H1 (cell line): ENCODE results near the gene RPRD1A. TPM values are rescaled to one million over a fixed set of nuclear protein-coding genes. Genes with fewer than 3 reads are reported as not detected.
"Not testable (repeated sequence)": the region's sequence is repeated elsewhere in the genome, so short reads cannot be mapped to it uniquely, and the experiment has no call there.

ENCODE experiments used
- CTCF ChIA-PET: fragments of 300-600 bp; sonication (Branson Sonifier 250); formaldehyde crosslinking; loops from one replicate; lab custom pipeline; 2021; ENCODE audit not compliant: partially characterized antibody; lab: Charles Lee
- POLR2A ChIA-PET: fragments of 300-600 bp; sonication (Branson Sonifier 250); formaldehyde crosslinking; loops from one replicate; lab custom pipeline; 2021; ENCODE audit warnings: inconsistent platforms; ENCODE audit not compliant: partially characterized antibody; lab: Charles Lee
- DNase-seq, 2 experiments: peaks; one replicate each; pipeline versions ENCODE4 v3.0.0 to v3.0.0-alpha.2; 2010 to 2022; ENCODE audit warnings: low spot score in 2 of 2, low read depth in 1 of 2, mixed read lengths in 1 of 2
- FAIRE-seq: peaks from 2 replicates; lab custom pipeline; 2011; peaks lifted over from hg19 to GRCh38; lab: Jason Lieb, UNC
- H2AFZ ChIP-seq: 2 replicates; pipeline ENCODE4 v1.8.1; 2012; ENCODE audit warnings: low read length, inconsistent platforms
- H2AK5ac ChIP-seq: 2 replicates; pipeline ENCODE4 v1.6.1; 2013; ENCODE audit warnings: low read depth, low read length
- H2BK120ac ChIP-seq: replicated peaks from 2 replicates; pipeline ENCODE3; 2013; ENCODE audit warnings: low read depth, low read length, inconsistent platforms
- H2BK12ac ChIP-seq: 2 replicates; pipeline ENCODE4 v1.6.1; 2013; ENCODE audit warnings: low read depth, low read length
- H2BK15ac ChIP-seq: 2 replicates; pipeline ENCODE4 v1.6.1; 2013; ENCODE audit warnings: low read length
- H2BK20ac ChIP-seq: 2 replicates; pipeline ENCODE4 v1.6.1; 2013; ENCODE audit warnings: low read length
- H2BK5ac ChIP-seq: 2 replicates; pipeline ENCODE4 v1.6.1; 2013; ENCODE audit warnings: low read depth, low read length
- H3K14ac ChIP-seq: 2 replicates; pipeline ENCODE4 v1.6.1; 2013; ENCODE audit warnings: inconsistent platforms; ENCODE audit not compliant: insufficient read length
- H3K18ac ChIP-seq: 2 replicates; pipeline ENCODE4 v1.6.1; 2013; ENCODE audit warnings: low read length; ENCODE audit errors: extremely low read depth
- H3K23ac ChIP-seq: 2 replicates; pipeline ENCODE4 v1.6.1; 2013; ENCODE audit warnings: inconsistent platforms; ENCODE audit not compliant: insufficient read length
- H3K23me2 ChIP-seq: 2 replicates; pipeline ENCODE4 v1.6.1; 2013; ENCODE audit warnings: low read depth, low read length
- H3K27ac ChIP-seq: 2 replicates; pipeline ENCODE4 v1.6.1; 2011; ENCODE audit warnings: low read depth, low read length, inconsistent platforms
- H3K27me3 ChIP-seq, 4 experiments: replicated peaks in 1 of 4; 1 replicate in 1 of 4; 2 replicates in 3 of 4; pipeline versions ENCODE4 v1.6.1 to v1.8.1; 2011 to 2013; ENCODE audit warnings: low read length in 3 of 4, mild to moderate bottlenecking in 3 of 4, inconsistent platforms in 2 of 4, mixed read lengths in 2 of 4, moderate library complexity in 1 of 4; ENCODE audit not compliant: control insufficient read depth in 3 of 4, insufficient read depth in 3 of 4; ENCODE audit errors: extremely low read depth in 1 of 4
- H3K36me3 ChIP-seq, 4 experiments: 2 replicates each; pipeline versions ENCODE4 v1.6.1 to v1.8.1; 2011 to 2013; ENCODE audit warnings: mild to moderate bottlenecking in 4 of 4, low read length in 3 of 4, moderate library complexity in 2 of 4, control low read depth in 1 of 4, inconsistent platforms in 1 of 4; ENCODE audit not compliant: insufficient read depth in 4 of 4, control insufficient read depth in 2 of 4
- H3K4ac ChIP-seq: replicated peaks from 2 replicates; pipeline ENCODE3; 2013; ENCODE audit warnings: low read length, low read depth, mixed read lengths, inconsistent platforms; ENCODE audit not compliant: insufficient read length
- H3K4me1 ChIP-seq, 4 experiments: replicated peaks in 1 of 4; 1 replicate in 1 of 4; 2 replicates in 3 of 4; pipeline versions ENCODE4 v1.6.1 to v1.8.1; 2011 to 2013; ENCODE audit warnings: low read length in 3 of 4, inconsistent platforms in 2 of 4, mixed read lengths in 1 of 4; ENCODE audit not compliant: insufficient read depth in 4 of 4, control insufficient read depth in 3 of 4
- H3K4me2 ChIP-seq, 2 experiments: 2 replicates each; pipeline versions ENCODE4 v1.6.1 to v1.8.1; 2011 to 2013; ENCODE audit warnings: low read depth in 2 of 2, low read length in 2 of 2, control low read depth in 1 of 2, inconsistent platforms in 1 of 2, mild to moderate bottlenecking in 1 of 2; ENCODE audit not compliant: insufficient read depth in 1 of 2
- H3K4me3 ChIP-seq, 4 experiments: fragments of 200-600, 300-600 bp in 1 of 4; sonication (generic), shearing (Covaris generic), sonication (Bioruptor Twin) in 1 of 4; 2 replicates each; pipeline versions ENCODE4 v1.5.1 to v1.8.1; 2011 to 2016; ENCODE audit warnings: low read length in 4 of 4, low read depth in 3 of 4, control low read depth in 2 of 4, inconsistent platforms in 2 of 4, mild to moderate bottlenecking in 2 of 4, mixed read lengths in 1 of 4, moderate library complexity in 1 of 4; ENCODE audit not compliant: insufficient read depth in 2 of 4; ENCODE audit errors: extremely low read depth in 1 of 4
- H3K56ac ChIP-seq: replicated peaks from 2 replicates; pipeline ENCODE3; 2013; ENCODE audit warnings: low read depth, mild to moderate bottlenecking, mixed read lengths, low read length, inconsistent platforms; ENCODE audit not compliant: insufficient read length
- H3K79me1 ChIP-seq: 2 replicates; pipeline ENCODE4 v1.6.1; 2013; ENCODE audit warnings: low read depth, low read length, control low read depth
- H3K79me2 ChIP-seq, 2 experiments: 2 replicates each; pipeline versions ENCODE4 v1.6.1 to v1.8.1; 2012 to 2013; ENCODE audit warnings: low read length in 2 of 2, mild to moderate bottlenecking in 2 of 2, inconsistent platforms in 1 of 2; ENCODE audit not compliant: insufficient read depth in 2 of 2, control insufficient read depth in 1 of 2
- H3K9ac ChIP-seq, 4 experiments: replicated peaks in 1 of 4; 1 replicate in 1 of 4; 2 replicates in 3 of 4; pipeline versions ENCODE4 v1.6.1 to v1.8.1; 2011 to 2013; ENCODE audit warnings: low read depth in 3 of 4, low read length in 3 of 4, control low read depth in 2 of 4, mild to moderate bottlenecking in 2 of 4, moderate library complexity in 2 of 4, inconsistent platforms in 1 of 4; ENCODE audit errors: extremely low read depth in 1 of 4
- H3K9me3 ChIP-seq, 2 experiments: 2 replicates each; pipeline versions ENCODE4 v1.6.1 to v1.8.1; 2012 to 2013; ENCODE audit warnings: mild to moderate bottlenecking in 2 of 2, moderate library complexity in 2 of 2, control low read depth in 1 of 2, inconsistent platforms in 1 of 2, low read depth in 1 of 2, low read length in 1 of 2, mixed read lengths in 1 of 2; ENCODE audit not compliant: insufficient read depth in 2 of 2
- H4K20me1 ChIP-seq, 2 experiments: replicated peaks in 1 of 2; 2 replicates each; pipeline versions ENCODE3 to v1.8.1; 2011 to 2013; ENCODE audit warnings: inconsistent platforms in 2 of 2, low read length in 2 of 2, mild to moderate bottlenecking in 1 of 2; ENCODE audit not compliant: insufficient read depth in 2 of 2, control insufficient read depth in 1 of 2
- H4K5ac ChIP-seq: 2 replicates; pipeline ENCODE4 v1.6.1; 2013; ENCODE audit warnings: low read length, low read depth, mixed read lengths, inconsistent platforms; ENCODE audit not compliant: insufficient read length
- H4K8ac ChIP-seq: 2 replicates; pipeline ENCODE4 v1.8.0; 2013; ENCODE audit warnings: mild to moderate bottlenecking, moderate library complexity, low read length, inconsistent platforms; ENCODE audit not compliant: insufficient read depth; ENCODE audit errors: extremely low read depth
- H4K91ac ChIP-seq: replicated peaks from 2 replicates; pipeline ENCODE3; 2013; ENCODE audit warnings: low read length, mixed read lengths, inconsistent platforms; ENCODE audit not compliant: insufficient read length
- CEBPB ChIP-seq: IDR thresholded peaks from 2 replicates; pipeline ENCODE4 v1.6.1; 2012; ENCODE audit warnings: low read depth, low read length
- CTCF ChIP-seq, 3 experiments: IDR thresholded peaks; 1 replicate in 2 of 3; 2 replicates in 1 of 3; pipeline versions ENCODE4 v1.5.1 to v1.6.1; 2011; ENCODE audit warnings: low read length in 3 of 3, mild to moderate bottlenecking in 3 of 3, inconsistent platforms in 2 of 3, low read depth in 1 of 3, moderate library complexity in 1 of 3; ENCODE audit not compliant: insufficient read depth in 1 of 3; ENCODE audit errors: control extremely low read depth in 1 of 3
- JUN ChIP-seq: IDR thresholded peaks from 2 replicates; pipeline ENCODE4 v1.6.1; 2011; ENCODE audit warnings: low read depth, mild to moderate bottlenecking, improper control_type of control experiment, low read length
- POLR2A ChIP-seq, 2 experiments: IDR thresholded peaks; 1 replicate in 1 of 2; 2 replicates in 1 of 2; pipeline ENCODE4 v1.6.1; 2011; ENCODE audit warnings: low read depth in 2 of 2, low read length in 2 of 2, mild to moderate bottlenecking in 2 of 2; ENCODE audit errors: control extremely low read depth in 1 of 2
- RBBP5 ChIP-seq: IDR thresholded peaks from 2 replicates; pipeline ENCODE4 v1.7.1; 2012; ENCODE audit warnings: low read depth, mild to moderate bottlenecking, inconsistent platforms, low read length, moderate library complexity, borderline replicate concordance
- WGBS, 2 experiments: shearing (Covaris generic) in 1 of 2; methylation state at CpG; one replicate each; pipeline versions ENCODE4 v1.1.6 to v1.1.7; 2013 to 2015; ENCODE audit warnings: low lambda C conversion rate in 2 of 2, mixed read lengths in 2 of 2, inconsistent platforms in 1 of 2, low coverage in 1 of 2, missing lambda C conversion rate in 1 of 2; ENCODE audit not compliant: insufficient replicate concordance in 2 of 2, insufficient coverage in 1 of 2, insufficient read length in 1 of 2; ENCODE audit errors: extremely low coverage in 1 of 2, missing lambda C conversion rate in 1 of 2; 5-methylcytosine and 5-hydroxymethylcytosine counted together
- polyA plus RNA-seq, 7 experiments: library from polyadenylated mRNA; depleted of rRNA in 3 of 7; stranded (reverse) in 5 of 7; unstranded in 2 of 7; fragments of >200 nt in 5 of 7; fragments of 200-250 nt in 2 of 7; gene quantifications; 1 replicate in 5 of 7; 2 replicates in 1 of 7; 4 replicates in 1 of 7; pipeline versions ENCODE4 v1.2.1 to v1.2.3, GENCODE V29; 2011 to 2013; ENCODE audit warnings: missing spikeins in 2 of 7, mixed read lengths in 2 of 7
- total RNA-seq: library from RNA; stranded (reverse); fragmentation: NEBNext Ultra II Directional; extraction: Animal tissue kit (Norgen Biotek cat#: 25700); gene quantifications from 2 replicates; pipeline ENCODE4 v1.2.1, GENCODE V29; 2021

The RPRD1A gene
- total and polyA plus RNA-seq, 2 of the 8 experiments (the other 6 are each of a cell fraction or from before 2014, with no cell fraction given), result 40.5 to 106 TPM

- no peak for TF ChIP-seq CTCF (IDR thresholded peaks at IDR 0.05; ENCODE audit: control extremely low read depth in 1 of 3, insufficient read depth in 1 of 3, low read depth in 1 of 3, low read length in 3 of 3)
- TF ChIP-seq JUN, result no peak
- no peak; the same call in 1 of the 2 replicates for TF ChIP-seq CEBPB
- peak in 1 of 2 experiments; percentile 72; a peak in 2 of 3 replicates for TF ChIP-seq POLR2A (IDR thresholded peaks at IDR 0.05; ENCODE audit: control extremely low read depth in 1 of 2, low read depth in 2 of 2, low read length in 2 of 2)
- TF ChIP-seq RBBP5, result peak; percentile 92; the same call in 1 of the 2 replicates
These were observed at the start of gene RPRD1A (continued) for GRCh38 chr18:36067055-36067957.

- H2BK15ac ChIP-seq, H3K27ac ChIP-seq, H3K56ac ChIP-seq, H3K4me3 ChIP-seq, H3K23me2 ChIP-seq, H3K9me3 ChIP-seq, H3K14ac ChIP-seq, H2BK20ac ChIP-seq, H3K4me1 ChIP-seq, H3K18ac ChIP-seq, H4K5ac ChIP-seq, POLR2A ChIA-PET, CTCF ChIA-PET, H3K79me1 ChIP-seq, H3K79me2 ChIP-seq, H4K91ac ChIP-seq, H2BK120ac ChIP-seq, H3K4me2 ChIP-seq, H3K27me3 ChIP-seq, H2AK5ac ChIP-seq, DNase-seq, H2BK5ac ChIP-seq, H3K4ac ChIP-seq, H2BK12ac ChIP-seq, FAIRE-seq, H3K9ac ChIP-seq, H2AFZ ChIP-seq, H4K20me1 ChIP-seq, H4K8ac ChIP-seq, H3K23ac ChIP-seq: not testable (repeated sequence)
- 88% methylated on average over 11 of the region's 11 CpGs; no CpG with 5 or more reads in 1 of the 2 experiments for WGBS, 2 experiments
- peaks cover 12 to 66% (median 37%) of the 10 kb centered on the region in 4 experiments for H3K36me3 ChIP-seq
These were observed 49.4 kb upstream of the RPRD1A start for GRCh38 chr18:36116771-36117170.
